ENCODE data around the gene APOA4. TPM values are rescaled to one million over a fixed set of nuclear protein-coding genes. Genes with fewer than 3 reads are reported as not detected.

Gene APOA4
- total and polyA plus RNA-seq, 2 of the 13 experiments (the other 11 are each of a cell fraction or from before 2014, with no cell fraction given), result 3.8 to 7.2 TPM

GRCh38 chr11:116787436-116787785 lies 35.7 kb downstream of the APOA4 start (continued):
- TF ChIP-seq PHF5A (CRISPR knock-in tag; IDR thresholded peaks at IDR 0.05; ENCODE audit: low read depth, unreplicated experiment) (no peak), ATF1 (CRISPR knock-in tag; IDR thresholded peaks at IDR 0.05) (no peak), ZNF512B (CRISPR knock-in tag; IDR thresholded peaks at IDR 0.05; ENCODE audit: borderline replicate concordance) (no peak), NFE2L2 (IDR thresholded peaks at IDR 0.05; ENCODE audit: low read length) (no peak), RFXAP (CRISPR knock-in tag; IDR thresholded peaks at IDR 0.05; ENCODE audit: borderline replicate concordance) (peak; percentile 18; the same call in 1 of the 2 replicates), ZNF253 (CRISPR knock-in tag; IDR thresholded peaks at IDR 0.05; ENCODE audit: borderline replicate concordance) (0 out of 2 replicates have a peak, but pooled peaks have one; percentile 34), HIVEP1 (CRISPR knock-in tag; IDR thresholded peaks at IDR 0.05) (peak; percentile 5; the same call in 1 of the 2 replicates), ZNF724P (CRISPR knock-in tag; IDR thresholded peaks at IDR 0.05; ENCODE audit: borderline replicate concordance) (no peak), MXI1 (IDR thresholded peaks at IDR 0.05; ENCODE audit: borderline replicate concordance, low read depth, low read length) (no peak), HBP1 (CRISPR knock-in tag; IDR thresholded peaks at IDR 0.05; ENCODE audit: low read depth) (no peak), FOXK2 (IDR thresholded peaks at IDR 0.05) (no peak), ZHX1 (CRISPR knock-in tag; IDR thresholded peaks at IDR 0.05; ENCODE audit: low read depth) (no peak), ZNF24 (IDR thresholded peaks at IDR 0.05) (no peak), ZBTB7A (CRISPR knock-in tag; IDR thresholded peaks at IDR 0.05) (no peak), KDM3A (CRISPR knock-in tag; IDR thresholded peaks at IDR 0.05; ENCODE audit: low read depth) (peak; percentile 15; the same call in 1 of the 2 replicates), CBFB (CRISPR knock-in tag; IDR thresholded peaks at IDR 0.05) (no peak), ZNF530 (CRISPR knock-in tag; IDR thresholded peaks at IDR 0.05; ENCODE audit: low read depth) (no peak), NR2F6 (IDR thresholded peaks at IDR 0.05) (no peak), NR2F6 (CRISPR knock-in tag; IDR thresholded peaks at IDR 0.05) (no peak), PBX2 (CRISPR knock-in tag; IDR thresholded peaks at IDR 0.05) (no peak)

Measured in HepG2 (cell line).